ENCODE results near the gene HNRNPU.
A peak's percentile ranks its signal among the peaks of the same experiment; 100 is the strongest.

The HNRNPU gene

DNA sequence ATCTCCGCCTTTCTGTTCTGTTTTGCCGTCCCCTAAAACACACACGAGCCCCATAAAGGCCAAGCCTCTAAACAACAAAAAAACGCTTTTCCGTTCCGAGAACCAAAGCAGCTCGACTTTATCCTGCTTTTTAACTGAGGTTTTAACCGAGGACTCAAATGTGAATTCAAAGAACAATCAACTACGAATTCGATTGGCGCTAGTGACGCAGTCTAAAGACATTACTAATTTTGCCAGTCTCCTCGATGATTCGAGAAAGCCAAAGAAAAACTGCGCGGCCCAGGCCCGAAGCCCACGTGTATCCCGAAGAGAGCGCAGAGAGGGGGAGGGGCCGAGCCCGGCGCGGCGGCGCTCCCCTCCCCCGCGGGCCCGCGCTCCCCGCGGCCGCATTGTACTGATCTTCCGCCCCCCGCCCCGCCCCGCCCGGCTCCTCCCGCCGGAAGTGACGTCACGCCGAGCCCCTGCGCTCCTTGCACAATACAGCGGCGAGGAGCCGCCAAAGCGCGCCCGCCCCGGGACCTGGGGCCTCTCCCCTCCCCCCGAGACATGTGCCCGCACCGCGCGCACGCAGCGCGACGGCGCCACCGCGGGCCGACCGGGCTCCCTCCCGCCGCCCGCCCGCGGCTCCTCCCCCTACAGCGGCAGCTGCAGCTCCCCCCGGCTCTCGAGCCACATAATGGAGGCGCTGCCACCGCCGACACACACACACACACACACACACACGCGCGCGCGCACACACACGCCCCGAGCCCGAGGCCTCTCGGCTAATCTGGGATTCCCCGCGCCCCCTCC lies 1.4 kb downstream of the HNRNPU start:
- peak; percentile 99 for DNase-seq

DNA sequence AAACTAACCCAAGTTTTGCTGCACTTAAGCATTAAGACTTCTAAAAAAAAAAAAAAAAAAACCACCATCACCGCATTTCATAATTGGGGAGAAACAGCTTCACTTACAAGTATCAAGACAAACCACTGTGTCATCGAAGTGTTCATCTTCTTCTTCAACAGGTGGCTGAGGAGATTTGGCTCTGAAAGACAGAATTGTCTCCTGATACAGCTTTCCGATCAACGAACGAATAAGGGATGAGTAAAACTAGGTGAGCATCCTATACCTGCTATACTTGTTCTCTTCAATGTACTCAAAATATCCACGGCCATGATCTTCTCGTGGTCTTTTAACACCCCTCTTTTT lies 2.0 kb downstream of the HNRNPU start:
- no peak for DNase-seq

DNA sequence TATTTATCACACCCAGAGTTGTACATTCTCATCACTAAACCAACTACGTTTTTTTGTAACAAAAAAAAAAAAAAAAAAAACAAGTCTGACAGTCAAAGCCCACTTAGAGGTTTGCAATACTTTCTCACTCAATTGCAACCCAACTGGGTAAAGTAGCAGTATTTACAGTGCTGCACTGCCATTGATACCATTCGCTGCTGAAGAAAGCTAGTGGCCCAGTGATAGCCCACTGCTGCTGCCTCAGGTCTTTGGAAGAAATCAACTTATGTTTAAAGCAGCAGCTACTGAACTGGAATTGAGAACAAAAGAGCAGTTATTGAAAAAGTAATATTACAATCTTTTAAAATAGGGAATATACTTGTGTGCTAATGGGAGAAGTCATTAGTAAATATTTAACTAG lies 2.7 kb downstream of the HNRNPU start:
- no peak for DNase-seq

DNA sequence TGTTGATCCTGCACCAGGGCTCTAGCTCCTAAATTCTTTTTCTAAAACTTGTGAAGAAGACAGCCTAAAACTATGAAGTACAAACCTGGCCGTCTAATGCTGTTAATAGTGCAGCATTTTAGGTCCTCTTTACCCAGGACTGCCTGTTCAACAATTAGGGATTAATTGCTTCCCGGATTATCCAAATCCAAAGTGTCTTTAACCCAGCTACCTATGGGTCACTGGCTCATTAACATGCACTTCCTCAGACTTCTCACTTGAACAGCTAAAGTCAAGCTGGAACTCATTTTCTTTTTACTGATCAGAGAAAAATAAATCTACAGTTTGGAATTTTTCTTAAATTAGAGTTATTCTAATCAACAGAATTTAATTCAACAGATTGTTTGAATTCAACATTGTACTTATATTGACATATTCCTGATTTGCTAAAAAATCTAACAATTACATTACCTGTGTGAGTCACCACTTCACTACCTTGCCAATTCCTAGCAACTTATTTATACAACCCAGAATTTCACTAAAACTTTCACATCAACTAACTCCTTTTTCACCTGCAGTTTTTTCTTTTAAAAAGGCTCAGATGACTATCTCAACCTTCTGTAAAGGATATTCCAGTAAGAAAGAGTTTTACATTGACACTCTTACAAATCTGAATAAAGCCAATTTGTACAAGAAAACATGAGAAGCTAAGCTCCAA lies 3.3 kb downstream of the HNRNPU start:
- no peak for DNase-seq

DNA sequence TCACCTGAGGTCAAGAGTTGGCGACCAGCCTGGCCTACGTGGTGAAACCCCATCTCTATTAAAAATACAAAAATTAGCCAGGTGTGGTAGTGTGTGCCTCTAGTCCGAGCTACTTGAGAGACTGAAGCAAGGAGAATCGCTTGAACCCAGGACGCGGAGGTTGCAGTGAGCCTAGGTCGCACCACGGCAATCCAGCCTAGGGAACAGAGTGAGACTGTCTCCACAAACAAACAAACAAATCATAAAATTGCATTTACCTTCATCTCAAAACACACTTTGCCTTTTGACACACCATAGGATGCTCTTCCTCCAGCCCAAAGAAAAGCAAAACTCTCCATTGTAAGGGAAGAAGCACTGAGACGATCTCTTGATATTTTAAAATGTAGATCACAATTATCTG lies 4.3 kb downstream of the HNRNPU start:
- DNase-seq, result no peak

DNA sequence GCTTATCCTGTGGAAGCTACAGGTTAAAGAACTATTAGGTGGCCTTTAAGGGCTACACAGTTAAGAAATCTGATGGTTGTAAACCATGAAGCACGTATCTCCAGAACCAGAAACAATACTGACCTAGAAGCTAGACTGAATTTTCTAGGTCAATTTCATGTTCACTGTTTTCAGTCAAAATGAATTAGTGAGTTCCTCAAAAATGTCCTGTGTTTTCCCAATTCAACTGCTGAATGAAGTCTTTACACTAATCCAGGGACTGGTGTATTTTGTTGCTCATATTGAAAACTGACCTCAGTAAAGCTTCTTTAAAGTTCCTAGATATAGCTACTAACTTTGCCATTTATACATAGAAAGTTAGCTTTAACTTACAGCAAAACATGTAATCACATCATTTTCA lies 6.0 kb downstream of the HNRNPU start:
- DNase-seq, result no peak

DNA sequence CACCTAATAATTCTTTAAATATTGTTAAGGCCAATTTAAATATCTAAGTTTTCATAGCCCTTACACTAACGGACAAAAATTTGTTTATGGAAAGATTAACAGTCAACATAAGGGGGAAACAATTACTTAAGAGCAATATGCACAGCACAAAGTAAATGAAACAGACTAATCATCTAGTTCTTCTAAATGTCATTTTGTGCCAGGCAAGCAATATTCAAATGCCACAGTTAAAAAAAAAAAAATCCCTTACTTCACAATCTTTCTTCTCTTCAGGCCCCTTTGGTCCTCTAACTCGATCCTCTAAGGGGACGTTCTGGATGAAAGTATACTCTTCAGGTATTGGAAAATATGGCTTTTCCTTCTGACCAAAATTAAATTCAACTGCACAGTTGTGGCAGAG lies 6.6 kb downstream of the HNRNPU start:
- no peak for DNase-seq

DNA sequence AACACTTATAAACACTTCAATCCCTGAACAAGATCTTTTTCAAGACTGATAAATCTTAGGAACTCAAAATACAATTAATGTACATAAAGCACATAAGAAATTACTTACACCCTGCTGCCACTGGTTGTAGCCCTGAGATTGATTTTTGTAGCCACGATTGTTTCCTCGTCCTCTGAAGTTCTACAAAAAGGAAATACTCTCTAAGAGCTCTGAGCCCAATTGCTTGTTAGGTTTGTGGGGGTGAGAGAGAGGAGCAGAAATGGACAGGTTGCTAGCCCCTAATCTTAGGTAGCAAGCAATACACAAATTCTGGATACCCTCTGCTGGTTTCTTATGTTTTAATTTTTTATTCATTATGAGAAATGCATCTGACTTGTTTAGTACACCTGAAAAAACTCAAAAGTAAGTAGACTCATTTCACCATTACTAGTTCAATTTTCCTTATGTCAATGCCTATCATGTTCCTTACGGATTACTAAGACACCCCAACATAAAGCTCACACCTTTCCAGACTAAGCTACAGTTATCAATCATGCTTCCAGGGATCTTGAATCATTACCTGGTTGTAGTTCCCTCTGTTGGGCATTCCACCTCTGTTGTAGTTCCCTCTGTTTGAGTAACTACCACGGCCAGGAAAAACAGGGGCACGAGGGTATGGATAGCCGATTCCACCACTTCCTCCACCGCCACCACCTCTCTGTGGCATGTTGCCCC lies 9.3 kb downstream of the HNRNPU start:
- DNase-seq, result no peak

DNA sequence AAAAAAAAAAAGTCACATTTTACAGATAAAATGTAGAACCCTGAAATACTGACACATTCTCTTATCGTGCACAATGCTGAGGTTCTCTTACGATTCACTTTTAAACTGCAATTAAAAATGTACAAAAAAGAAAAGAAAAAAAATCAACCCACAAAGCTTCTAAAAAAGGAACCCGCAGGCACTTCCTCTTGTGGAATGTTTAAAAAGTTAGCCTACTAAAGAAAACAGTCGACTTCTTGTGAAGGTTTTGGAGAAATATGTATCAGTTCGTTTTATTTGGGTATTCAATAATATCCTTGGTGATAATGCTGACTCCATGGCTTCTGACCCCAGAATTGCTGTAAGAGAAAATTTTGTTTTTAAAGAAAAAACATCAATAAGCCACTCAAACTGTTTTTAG lies 10.2 kb downstream of the HNRNPU start:
- no peak for DNase-seq

DNA sequence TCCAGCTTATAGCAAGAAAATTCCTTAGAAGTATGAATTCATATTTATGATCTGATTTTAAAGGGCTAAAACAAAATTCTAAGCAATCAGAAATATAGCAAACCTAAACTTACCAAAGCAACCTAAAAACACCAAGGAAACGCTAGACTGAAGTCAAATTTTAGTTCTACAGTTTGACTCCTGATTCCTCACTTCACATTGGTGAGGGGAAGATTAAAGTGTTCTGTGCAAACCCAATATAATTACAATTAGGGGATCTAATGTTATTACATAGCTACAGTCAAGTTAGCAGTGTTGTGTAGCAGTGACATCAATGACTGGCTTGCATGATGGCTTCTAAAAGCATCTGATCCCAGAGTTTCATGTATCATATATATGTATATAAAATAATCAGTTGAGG lies 11.6 kb downstream of the HNRNPU start:
- no peak for DNase-seq

DNA sequence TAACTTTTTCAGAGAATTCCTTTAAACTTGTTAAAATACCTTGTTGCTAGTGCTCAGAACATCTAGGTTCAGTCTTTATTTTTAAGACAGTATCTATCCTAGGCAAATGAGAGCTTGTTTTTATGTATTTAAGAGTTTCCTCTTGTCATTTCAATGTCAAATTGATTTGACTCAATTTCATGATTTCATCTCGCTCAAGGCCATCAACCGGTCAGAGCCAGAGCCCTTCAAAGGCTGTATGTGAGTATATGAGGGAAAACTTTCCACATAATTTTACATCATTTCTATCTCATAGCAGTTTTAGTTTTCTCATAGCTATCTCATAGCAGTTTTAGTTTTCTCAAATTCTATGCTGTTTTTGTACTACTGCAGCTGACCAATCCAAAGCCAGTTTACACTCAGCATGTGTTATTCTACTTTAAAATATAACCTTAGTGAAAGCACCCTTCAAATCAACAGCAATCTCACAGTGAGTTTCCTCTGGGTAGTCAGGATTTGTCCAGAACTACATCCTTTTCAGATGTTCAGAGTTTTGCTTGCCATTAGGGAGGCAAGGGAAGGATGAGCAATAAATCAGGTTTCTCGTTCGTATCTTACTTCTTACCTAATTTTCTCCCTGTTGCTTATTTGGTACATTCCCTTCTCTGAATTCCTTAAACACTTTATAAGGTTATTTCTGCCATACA lies 12.7 kb downstream of the HNRNPU start:
- no peak for DNase-seq

DNA sequence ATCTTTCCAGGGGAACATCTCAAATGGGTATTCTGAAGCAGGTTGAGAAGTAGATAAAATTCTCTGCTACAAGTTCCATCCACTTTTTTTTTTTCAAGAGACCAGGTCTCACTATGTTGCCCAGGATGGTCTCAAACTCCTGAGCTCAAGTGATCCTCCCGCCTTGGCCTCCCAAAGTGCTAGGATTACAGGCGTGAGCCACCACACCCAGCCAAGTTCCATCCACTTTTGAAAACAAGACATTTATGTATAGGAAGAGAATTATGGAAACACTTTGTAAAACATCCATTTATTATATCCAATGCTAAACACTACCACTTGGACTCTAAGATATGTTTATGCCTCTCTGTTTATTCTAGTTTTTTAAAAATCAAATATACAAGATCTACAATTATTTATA lies 13.4 kb downstream of the HNRNPU start:
- no peak for DNase-seq

DNA sequence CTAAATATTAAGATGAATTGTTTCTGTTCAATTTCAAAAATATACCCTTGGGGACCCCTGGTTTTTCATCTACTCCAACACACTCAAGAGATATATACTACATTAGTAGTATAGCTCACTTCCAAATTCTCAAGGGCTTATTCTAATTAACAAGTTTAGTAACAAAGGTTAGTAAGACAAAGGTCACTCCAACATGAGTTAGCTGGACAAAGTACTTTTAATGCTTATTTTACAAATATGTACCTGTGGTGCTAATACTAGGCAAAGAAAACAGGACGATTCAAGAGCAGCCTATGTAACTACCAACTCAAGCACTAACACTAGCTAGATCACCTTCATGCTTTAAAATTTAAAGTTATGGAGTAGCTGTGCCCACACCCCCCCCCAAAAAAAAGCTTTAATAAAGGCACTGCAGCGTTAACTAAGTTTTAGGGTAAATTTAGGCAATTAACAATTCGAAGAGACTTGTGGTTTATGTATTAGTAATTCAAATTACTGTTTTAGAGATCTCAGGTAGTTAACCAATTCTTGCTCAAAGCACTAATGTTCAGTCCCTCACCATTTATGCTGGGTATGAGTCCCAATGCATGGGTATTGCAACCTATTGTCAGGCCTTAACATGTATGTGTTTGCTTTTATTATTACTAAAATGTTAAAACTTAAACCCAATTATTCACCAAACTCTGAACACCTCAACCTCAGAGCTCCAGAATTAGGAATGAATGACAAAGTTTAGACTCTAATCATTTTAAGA lies 14.1 kb downstream of the HNRNPU start:
- DNase-seq, result no peak

DNA sequence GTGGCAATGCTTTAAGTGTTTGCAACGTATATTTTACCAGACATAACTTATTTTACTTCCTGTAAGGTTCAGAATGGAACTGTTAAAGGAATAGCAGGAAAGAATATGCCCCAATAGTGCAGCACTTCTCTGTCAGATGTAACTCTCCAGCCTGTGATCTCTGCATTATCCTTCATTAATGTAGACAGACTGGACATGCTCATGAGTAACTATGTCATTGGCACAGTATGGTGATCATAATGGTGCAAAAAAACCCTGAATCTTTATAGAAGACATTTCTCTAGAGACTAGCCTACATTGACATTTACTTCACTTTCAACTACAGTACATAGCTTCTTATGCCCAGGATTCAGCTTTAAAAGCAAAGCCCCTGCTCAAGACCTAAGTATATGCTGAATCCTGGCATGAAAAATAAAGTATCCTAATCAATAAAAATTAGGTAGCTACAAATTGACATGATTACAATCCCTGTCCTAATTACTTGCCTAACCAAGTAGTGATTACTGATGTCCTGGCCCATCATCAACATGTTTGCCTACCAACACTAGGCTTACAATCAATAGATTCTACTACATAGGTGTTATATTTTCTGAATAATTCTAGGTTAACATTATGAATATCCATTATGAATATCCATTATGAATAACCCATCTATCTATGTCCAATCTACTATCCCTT lies 15.0 kb downstream of the HNRNPU start:
- DNase-seq, result no peak

DNA sequence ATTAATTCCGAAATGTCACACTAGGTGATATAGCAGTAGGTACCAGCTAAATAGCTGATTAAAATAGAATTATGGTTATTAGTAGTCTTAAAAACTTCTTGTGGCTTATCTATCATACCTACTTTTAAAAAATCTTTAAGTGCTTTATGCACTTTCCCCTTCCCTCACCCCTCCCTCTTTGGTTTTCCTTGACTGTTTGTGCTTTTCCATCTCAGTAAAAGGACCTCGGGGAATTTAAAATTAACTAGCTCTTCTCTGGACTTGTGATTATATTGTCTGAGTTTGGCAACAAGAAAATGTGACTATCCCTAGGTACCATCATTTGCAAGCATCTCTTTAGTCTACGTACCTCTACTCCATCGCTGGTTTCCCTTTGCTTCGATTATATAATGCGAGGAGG lies 17.7 kb downstream of the HNRNPU start:
- DNase-seq, result no peak

DNA sequence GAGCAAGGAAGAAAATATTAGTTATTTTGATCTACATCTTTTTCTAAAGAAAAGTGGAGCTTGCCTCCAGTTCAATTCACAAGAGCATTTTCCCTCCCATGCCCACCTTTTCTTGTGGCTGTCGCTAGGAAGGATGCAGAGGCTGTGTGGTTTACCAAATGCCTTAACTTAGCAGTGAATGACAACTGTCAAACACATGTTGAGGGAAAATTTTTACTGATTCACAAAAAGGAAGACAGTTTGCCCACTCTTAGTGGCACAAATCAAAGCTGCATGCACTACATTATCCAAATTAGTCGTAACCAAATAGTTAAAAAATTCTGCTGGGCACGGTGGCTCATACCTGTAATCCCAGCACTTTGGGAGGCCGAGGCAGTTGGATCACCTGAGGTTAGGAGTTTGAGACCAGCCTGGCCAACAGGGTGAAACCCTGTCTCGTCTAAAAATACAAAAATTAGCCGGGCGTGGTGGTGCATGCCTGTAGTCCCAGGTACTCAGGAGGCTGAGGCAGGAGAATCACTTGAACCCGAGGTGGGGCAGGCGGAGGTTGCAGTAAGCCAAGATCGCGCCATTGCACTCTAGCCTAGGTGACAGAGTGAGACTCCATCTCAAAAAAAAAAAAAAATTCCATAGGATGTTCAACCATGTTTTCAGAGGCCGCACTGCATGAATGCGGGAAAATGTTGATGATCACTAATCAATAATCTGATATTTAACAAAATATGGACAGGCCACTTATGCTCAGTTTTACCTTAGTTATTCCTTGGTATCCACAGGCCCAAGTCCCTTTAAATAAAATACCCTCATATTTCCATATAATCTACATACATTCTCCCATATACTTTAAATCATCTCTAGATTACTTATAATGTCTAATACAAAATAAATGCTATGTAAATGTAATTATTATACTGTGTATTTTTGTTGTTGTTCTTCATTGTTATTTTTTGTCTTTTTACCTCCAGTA lies 19.9 kb downstream of the HNRNPU start:
- no peak for DNase-seq

DNA sequence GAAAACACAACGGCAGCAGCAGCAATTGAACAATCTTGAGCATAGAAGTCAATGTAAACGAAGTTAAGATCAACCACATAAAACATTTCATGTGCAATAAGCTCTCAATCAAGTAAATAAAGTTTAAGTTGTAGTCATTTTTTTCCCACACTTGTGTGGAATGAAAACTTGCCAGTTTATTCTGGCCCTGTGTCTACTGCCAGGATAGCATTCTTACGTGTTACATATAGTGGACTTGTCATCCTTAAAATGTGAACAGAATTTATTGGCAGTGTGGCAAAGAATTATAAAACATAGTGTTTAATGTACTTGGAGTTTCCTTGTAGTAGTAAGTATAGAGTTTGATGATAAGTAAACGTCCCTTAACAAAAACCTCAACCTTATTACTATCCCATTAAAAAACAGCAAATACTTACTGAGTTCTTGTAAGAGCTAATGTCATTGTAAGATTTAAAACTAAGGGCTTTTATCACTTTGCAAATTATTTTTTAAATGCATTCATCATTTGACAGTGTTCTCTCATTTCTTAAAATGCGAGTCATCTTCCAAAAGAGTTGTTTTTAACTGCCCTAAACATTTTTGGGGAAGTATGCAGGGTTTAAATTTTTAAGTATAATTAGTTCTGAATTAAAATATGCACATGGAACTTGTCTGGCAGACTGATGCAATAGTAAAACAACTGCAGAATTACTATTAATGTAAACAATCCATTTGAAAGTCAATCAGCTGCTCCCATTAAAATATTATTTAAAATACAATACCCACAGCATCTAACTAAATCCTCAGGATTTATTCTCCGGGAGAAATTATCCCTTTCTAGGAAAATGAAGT lies 21.0 kb downstream of the HNRNPU start:
- DNase-seq, result no peak

DNA sequence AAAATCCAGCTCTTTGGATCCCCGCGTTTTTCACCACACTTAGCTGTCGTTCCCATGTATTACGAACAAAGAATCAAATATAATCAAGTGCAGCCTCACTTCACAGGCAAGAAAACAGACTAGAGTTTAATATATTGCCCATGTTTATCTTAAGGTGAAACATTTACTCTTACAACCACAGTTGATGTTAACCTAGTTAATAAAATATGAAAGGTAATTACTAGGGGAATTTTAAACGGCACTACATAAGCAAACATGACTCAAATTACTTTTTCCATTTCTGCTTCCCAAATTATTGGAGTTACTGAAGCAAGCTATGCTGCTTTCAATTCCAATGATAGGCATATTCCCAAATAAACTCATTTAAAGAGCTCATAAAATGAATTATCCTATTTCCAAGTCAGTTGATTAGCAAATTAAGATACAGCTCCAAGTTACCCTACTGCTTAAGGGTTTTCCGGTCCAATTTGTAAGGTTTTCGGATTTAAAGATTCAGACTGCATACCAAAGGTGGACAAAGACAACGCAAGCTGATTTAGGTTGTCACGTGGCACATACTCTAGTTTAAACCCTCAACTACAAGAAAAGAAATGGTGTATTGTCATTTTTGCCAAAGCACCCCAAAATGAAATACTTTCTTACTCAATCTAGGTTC lies 22.9 kb downstream of the HNRNPU start:
- no peak for DNase-seq

DNA sequence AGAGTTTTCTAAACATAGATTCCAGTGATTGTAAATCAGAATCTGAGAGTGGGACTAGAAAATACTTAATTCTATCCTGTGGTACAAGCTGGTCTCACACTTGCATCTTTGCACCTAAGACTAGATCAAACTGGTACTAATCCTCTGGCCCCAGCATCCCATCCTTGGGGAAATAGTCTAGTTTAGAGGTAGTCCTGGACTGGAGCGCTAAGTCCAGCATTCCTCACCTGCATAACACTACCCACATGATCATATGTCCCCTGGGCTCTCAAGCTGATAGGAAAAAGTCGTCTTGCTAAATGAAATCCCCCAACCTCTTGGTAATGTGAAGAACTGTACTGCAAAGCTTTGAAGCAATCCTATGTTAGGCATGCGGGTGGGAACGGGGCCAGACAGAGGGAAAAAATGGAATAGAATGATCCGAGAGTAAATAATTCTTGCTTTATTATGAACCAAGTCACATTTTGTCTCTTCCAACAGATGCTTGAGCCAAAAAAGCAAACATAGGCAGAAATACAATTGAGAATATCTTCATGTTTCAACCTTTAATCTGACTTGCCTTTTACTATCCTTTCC lies 24.0 kb downstream of the HNRNPU start:
- DNase-seq, result no peak

Data from right forelimb (tissue), 1 donor.